GM23248 (cell line): ENCODE data around the gene PRUNE2.

Experiments used
- EZH2 ChIP-seq: fragments of 200-600 bp; sonication (generic); IDR thresholded peaks from 2 replicates; pipeline ENCODE4 v1.6.1; 2018; ENCODE audit warnings: antibody characterized with exemption, mild to moderate bottlenecking; ENCODE audit not compliant: insufficient read depth, poor library complexity, severe bottlenecking
- EZH2phosphoT487 ChIP-seq: fragments of 200-600 bp; sonication (generic); IDR thresholded peaks from 2 replicates; pipeline ENCODE4 v1.6.1; 2018; ENCODE audit warnings: antibody characterized with exemption, moderate library complexity, mild to moderate bottlenecking, low read depth; ENCODE audit not compliant: insufficient read depth

- no peak for TF ChIP-seq EZH2phosphoT487
- no peak for TF ChIP-seq EZH2
Observed at GRCh38 chr9:76693912-76694311, 212.0 kb downstream of the PRUNE2 start.
